Activated T-cell treated with anti-CD3 and anti-CD28 coated beads, Interleukin-2, amount 50 U/mL, for 1 hour (primary cell): Measurements from ENCODE around the gene KIF26B.
"Not testable (repeated sequence)": the region's sequence is repeated elsewhere in the genome, so short reads cannot be mapped to it uniquely, and the experiment has no call there.

Experiments
- DNase-seq: peaks from one replicate; pipeline ENCODE4 v3.0.0-alpha.2; 2020

Gene KIF26B

DNA sequence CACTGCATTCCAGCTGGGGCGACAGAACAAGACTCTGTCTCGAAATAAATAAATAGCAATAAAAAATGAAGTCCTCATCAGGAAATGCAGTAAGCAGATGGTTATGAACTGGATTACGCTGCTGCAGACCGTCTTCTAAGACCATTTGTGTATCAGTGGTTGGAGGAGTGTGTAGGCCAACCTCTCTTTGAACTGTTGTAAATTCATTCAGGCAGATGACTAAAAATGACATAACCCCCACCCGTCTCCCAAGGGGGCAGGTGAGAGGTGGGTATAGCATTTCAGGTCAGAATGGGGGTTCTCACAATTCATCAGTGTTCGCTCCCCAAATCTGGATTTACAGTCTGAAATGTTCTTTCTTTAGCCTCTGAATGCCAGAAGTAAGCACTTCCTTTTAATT, 177.3 kb downstream of the KIF26B start:
- no peak for DNase-seq

DNA sequence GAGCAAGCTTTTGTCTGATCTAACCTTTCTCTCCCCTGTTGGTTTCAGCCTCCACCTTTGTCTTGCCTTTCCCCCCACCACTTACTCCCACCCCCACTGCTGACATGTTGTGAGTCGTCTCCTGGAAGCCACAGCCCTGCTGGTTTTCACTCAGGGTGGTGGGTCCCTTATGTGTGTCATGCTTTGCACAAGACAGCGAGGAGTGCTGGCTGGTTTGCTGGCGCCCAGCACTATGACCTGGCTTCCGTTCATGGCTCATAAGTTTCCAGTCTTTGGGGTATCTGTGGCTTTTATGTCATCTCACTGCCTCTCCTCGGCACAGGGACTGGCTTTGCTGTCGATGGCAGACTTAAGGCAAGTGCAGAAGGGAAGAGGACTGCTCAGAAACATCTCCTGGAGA, 177.7 kb downstream of the KIF26B start:
- no peak for DNase-seq

DNA sequence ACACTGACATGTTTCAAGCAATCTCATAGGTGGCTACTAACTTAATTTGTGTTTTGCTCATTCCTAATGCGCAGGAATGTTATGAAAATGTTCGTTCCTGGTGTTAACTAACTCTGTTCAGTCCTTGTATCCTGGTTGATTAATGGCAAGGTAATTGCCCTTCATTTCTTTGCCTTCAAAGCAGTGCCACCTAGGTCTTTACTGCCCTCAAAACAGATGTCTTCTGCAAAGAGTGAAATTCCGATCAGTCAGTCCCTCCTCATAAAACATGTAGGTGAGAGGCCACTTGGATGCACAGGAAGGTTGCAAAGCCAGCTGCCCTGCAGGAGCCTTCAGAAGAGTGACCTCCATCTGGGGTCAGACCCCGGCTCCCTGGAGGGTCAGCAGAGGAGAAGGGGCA, 179.4 kb downstream of the KIF26B start:
- DNase-seq, result no peak

DNA sequence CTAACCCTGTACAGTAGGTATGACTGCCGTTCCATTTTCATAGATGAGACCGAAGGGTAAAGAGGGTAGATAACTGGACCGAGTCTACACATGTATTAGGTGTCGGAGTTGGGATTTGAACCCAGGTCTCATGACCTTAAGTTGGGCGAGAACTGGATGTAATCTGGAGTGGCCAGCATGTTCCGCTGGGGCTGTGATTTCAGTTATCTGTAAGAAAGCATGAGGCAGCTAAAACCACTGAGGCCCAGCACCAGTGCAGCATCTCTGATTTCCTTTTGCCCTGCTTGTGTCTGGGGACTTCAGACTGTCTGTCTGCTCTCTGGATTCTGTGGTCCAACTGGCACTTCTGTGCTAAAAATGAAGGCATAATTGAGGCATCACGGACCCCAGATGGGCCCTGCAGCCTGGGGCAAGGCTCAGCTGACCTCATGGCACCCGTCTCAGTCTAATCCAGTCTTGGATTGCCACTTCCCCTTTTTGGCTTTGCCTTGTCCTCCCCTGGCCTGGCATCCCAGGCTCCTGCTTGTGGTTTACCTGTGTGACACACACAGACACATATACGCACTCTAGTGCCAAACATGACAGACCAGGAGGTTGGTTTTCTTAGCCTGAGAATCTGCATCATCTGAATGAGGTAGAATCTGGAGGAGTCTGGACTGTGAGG, 180.2 kb downstream of the KIF26B start:
- no peak for DNase-seq

DNA sequence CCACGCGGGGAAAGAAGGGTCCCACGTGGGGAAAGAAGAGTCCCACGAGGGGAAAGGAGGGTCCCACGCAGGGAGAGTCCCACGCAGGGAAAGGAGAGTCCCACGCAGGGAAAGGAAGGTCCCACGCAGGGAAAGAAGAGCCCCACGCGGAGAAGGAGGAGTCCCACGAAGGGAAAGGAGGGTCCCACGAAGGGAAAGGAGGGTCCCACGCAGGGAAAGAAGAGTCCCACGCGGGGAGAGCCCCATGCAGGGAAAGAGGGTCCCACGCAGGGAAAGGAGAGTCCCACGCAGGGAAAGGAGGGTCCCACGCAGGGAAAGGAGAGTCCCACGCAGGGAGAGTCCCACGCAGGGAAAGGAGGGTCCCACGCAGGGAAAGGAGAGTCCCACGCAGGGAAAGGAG, 180.9 kb downstream of the KIF26B start:
- DNase-seq, result not testable (repeated sequence)

DNA sequence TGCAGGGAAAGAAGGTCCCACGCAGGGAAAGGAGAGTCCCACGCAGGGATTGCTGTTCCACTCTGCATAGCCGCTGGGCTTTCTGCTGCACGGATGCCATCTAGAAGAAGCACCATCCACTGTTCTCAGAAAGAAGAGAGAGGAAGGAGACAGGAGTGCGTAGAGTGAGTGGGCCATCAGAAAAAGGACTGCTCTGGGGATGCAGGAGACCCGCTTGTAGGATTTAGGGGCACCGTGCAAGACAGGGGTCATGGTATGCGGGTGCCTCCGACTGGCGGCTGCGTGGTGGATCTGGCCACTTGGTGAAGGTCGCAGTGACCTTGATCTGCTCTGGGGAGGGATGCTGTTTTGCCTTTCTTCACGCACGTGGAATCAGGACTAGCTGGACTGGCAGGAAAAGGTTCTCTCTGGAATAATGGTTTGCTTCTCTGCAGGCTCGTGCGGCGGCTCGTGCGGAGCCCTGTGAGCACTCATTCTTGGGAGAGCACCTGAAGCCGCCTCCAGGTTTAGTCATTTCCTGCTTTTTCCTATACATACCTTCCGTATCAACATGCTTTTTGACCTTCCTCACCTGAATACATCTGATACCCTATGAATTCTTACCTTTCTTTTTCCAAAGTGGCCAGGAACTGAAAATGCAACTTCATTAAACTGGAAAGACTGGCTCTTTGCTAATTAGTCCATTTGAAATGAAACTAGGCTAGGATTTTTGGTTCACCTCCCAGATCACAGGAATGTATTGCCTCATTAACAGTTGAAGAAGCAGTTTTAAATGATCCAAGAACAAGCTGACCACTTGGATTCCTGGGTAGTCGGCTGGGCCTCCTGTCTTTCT, 181.6 kb downstream of the KIF26B start:
- DNase-seq, result no peak

DNA sequence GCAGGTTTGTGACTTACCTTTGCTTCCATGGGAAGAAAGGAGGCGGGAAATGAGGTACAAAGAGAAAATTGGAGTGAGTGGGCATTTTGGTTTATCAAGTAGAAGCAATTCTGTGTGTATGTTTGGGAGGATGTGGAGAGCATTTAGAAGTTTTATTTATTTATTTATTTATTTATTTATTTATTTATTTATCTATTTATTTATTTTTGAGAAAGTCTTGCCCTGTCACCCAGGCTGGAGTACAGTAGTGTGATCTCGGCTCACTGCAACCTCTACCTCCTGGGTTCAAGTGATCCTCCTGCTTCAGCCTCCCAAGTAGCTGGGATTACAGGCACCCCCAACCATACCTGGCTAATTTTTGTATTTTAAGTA, 182.2 kb downstream of the KIF26B start:
- not testable (repeated sequence) for DNase-seq

DNA sequence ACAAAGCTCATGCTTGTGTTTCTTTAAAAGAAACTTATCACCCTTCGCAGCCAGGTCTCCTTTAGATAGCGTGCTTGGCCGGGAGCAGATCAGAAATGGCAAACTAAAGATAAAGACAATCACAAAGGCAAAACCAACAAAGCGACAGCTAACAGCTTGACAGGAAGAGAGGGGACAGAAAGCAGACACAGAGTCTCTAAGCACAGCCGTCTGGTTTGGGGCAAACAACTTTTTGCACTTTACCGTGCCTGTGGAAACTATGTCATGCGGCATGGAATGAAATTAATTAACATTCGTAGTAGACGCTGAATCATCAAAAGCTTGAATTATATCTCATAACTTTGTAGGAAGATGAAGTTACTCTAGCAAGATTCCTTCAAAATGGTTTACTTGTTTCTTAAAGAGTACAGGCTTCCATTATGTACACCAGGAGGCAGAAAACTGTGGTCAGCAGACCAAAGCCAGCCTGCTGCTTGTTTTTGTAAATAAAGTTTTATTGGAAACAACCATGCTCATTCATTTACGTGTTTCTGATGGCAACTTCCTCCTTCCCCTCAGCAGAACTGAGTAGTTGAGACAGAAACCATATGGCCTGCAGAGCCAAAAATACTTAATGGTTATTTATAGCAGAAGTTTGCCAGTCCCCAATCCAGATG, 183.2 kb downstream of the KIF26B start:
- DNase-seq, result no peak

DNA sequence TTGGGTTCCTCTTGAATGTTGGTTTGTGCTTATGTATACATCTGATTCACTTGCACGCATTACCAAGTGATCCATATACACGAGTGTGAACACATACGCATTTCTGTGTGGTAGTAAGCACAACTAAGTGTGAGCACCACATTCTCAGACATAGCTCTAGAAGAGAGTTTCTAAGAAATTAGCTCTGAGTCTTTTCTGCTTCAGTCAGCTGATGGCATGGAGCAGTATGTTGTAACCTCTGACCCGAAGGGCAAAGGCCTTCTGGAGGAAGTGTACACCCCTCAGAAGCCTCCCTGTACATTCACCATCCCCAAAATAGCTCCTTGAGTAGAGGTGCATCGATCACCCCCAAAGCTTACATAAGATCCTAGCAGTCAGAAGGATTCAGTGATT, 183.7 kb downstream of the KIF26B start:
- DNase-seq, result no peak

DNA sequence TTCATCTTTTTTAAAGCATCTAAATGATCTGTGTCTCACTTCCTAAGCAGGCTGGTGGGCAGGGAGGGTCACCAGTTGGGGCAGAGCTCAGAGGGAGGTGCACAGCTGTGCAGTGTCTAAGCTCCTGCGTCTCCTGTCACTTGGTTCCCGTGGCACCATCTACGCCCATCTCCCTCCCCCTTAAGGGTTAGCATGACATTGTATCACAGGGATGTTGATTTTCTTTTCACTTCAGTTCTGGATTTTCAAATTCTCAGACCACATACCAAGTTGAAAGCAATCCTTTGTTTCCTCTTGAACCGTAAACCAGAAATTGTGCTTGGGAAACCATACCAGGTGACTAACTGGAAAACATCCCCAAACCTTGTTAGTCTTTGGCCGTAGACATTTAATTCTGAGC, 187.0 kb downstream of the KIF26B start:
- DNase-seq, result no peak

DNA sequence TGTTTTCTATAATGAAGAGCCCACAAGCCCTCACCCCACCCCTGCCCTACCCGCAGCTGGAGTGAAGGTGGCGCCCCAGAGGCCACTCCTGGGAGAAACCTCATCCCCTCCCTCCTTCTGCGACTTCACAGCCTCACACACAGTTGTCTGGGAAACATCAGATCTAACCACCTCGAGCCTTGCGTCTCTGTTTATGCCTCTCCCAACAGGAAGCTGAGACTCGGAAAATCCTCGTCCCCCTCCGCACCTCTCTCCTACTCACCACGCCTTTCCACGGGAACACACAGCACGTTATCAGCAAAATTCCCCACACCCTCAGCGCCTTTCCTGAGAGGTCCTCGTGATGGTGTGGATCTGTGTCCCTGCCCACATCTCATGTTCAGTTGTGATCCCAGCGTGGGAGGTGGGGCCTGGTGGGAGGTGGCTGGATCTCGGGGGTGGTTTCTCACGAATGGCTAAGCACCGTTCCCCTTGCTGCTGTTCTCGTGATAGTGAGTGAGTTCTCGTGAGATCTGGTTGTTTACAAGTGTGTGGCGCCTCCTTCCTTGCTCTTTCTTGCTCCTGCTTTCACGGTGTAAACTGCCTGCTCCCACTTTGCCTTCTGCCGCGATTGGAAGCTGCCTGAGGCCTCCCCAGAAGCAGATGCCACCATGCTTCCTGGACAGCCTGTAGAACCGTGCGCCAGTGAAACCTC, 190.6 kb downstream of the KIF26B start:
- no peak for DNase-seq

DNA sequence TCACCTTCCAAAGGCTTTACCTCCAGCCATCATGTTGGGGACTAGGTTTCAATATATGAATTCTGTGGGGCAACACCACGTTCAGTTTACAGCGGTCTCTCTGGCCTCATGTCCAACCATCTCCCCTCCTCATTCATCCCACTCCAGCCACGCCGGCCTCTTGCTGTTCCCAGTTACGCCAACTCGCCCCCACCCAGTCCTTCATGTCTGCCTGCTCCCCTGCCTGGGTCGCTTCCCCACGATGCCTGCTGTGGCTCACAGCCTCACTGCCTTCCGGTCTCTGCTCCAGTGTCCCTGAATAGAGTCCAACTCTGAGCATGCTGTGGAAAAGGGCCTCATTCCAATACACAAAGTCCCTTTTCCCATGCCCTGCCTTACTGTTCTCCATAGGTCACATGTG, 193.8 kb downstream of the KIF26B start:
- DNase-seq, result no peak

DNA sequence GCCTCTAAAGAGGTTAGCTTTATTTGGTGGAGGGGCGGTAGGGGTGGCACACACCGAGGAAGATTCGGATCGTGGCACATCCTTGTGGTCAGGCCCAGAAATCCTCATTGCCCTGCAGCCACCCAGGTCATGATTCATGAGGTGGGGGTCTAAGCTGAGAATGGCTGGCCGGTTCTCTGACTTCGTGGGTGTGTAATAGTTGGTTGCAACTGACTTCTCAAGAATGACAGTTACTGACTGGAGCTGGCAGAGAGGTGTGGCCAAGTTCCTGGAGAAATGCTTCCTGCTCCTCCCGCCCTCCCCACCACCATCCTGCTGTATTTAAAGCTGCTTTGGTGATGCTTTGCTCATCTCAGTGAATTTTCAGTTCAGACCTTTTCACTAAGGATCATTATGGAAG, 198.6 kb downstream of the KIF26B start:
- no peak for DNase-seq

DNA sequence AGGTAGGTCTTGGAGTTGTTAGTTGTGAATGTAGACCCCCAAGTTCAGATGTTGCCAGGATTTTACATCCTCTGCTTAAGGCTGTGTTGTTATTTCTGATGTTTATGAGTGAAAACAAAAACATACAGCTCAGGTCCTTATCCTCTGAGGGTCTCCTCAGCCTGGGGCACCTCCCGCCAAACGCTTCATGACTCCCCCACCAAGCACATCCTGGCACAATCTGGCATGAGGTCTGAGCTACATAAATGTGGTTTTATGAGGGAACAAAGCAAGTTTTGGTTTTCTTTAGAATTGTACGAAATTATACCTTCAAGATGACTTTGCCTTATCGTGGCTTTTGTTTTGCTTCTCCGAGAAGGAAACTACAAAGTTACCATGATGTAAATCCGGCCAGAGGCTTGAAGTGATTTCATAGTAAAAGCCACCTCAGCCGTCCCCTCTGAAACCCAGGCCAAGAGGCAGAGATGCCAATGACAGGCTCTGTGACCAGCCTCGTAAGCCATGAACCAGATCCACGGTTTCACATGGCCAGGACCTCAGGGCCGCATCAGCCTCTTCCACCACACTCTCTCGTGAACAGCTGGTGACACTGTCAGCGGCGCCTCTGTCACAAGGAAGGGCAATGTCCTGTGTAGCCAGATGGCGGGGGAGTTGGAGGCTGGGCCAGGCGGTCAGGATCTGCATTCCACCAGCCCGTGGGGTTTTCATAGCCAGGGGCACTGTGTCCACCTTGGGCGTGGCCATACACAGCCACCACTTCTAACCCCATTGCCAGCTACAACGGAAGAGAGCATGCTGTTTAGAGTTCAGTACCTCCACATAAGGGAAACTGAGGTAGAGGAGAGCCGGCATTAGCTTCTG, 199.4 kb downstream of the KIF26B start:
- no peak for DNase-seq

DNA sequence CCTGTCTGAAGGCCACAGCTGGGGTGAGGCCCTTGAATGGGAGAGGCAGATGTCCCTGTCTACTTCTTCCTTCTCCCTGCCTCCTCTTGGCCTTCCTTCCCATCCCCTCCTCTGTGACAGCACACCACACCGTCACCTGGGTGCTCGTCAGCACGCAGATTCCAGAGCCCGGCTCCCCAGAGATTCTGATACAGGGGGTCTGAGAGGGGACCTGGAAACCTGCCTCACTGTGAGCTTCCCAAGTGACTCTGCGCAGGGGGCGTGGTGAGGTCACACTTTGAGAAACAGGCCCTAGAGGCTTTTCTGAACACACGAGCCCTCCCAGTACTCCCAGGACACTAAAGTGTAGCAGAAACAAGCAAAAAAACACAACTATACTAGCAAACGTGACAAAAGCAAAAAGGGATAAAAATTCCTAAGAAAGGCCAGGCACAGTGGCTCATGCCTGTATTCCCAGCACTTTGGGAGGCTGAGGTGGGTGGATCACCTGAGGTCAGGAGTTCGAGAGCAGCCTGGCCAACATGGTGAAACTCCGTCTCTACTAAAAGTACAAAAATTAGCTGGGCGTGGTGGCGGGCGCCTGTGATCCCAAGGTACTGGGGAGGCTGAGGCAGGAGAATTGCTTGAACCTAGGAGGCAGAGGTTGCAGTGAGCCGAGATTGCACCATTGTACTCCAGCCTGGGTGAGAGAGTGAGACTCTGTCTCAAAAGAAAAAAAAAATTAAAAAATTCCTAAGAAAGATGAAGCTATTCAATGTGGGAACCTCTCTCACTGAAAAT, 201.3 kb downstream of the KIF26B start:
- not testable (repeated sequence) for DNase-seq

DNA sequence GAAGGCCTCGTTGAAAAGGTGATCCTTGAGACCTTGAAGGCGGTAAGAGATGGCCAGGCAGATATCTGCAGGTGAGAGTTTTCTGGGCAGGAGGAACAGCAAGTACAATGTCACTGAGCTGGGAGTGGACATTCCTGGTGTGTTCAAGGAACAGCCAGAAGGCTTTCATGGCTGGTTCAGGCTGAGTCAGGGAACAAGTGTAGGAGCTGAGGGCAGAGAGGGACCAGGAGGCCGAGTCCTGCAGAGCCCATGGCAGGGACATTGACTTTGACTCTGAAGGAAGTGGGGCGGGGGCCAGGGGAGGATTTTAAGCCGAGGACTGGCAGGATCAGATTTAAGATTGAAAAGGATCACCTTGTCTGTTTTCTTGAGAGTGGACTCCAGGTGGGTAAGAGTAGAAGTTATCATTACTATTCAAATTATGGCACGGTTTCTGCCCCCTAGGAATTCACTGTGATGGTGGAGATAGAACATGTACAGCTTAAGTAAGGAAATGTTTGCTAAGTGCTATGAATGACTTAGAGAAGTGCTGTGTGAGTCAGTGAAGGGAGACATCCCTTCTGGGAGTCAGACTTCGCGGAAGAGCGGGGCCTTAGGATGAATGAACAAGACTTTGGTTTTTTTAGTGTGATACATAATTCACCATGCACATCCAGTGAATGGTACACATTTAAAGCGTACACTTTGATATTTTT, 202.3 kb downstream of the KIF26B start:
- DNase-seq, result no peak

DNA sequence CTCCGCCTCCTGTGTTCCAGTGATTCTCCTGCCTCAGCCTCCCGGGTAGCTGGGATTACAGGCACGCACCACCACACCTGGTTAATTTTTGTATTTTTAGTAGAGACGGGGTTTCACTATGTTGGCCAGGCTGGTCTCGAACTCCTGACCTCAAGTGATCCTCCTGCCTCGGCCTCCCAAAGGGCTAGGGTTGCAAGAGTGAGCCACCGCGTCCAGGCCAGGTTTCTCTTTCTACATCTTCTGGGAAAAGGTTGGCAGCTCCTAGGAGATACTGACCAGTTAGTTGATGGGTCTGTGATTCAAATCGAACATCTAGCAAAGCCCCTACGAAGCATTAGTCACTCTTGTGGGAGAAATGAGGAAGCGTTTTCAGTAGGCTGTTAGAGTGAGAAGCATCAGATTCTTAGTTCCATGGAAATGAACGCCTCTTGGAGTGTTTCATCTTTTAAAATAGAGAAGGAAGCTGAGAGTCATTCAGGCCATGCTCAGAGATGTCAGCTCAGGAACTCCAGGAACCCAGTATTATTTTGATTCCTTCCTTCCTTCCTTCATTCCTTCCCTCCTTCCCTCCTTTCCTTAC, 204.4 kb downstream of the KIF26B start:
- not testable (repeated sequence) for DNase-seq

DNA sequence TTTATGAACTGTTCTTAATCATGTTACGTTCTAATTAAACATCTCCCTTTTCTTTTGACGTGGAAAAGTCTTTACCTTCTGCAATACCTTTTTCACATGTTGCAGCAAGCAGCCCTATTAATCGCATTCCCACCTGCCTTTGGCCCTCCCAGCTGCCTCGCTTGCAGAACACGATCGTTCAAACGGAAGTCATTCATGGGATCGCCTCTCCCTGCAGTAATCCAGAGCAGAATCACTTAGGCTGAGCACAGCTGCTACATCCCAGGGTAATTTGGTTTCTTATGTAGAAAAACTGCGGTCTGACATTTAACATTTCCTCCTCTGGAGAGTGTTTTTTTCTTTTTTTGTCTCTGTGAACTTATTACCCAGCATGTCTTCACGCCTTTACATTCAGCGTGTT, 206.3 kb downstream of the KIF26B start:
- no peak for DNase-seq

DNA sequence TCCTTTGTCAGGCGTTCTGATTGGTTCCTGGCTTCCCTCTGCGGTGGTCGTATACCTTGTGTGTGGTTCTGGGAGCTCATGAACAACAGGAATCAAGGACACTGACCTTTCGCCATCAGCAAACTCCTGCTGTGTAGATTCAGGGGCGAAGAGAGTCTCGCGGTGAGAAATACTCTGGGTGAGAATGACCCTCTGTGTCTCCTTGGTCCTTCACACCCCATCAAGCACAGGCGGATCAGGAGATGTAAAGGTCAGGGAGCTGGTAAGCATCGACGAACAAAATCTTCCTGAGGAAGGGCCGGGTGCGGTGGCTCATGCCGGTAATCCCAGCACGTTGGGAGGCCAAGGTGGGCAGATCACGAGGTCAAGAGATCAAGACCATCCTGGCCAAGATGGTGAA, 207.2 kb downstream of the KIF26B start:
- no peak for DNase-seq

DNA sequence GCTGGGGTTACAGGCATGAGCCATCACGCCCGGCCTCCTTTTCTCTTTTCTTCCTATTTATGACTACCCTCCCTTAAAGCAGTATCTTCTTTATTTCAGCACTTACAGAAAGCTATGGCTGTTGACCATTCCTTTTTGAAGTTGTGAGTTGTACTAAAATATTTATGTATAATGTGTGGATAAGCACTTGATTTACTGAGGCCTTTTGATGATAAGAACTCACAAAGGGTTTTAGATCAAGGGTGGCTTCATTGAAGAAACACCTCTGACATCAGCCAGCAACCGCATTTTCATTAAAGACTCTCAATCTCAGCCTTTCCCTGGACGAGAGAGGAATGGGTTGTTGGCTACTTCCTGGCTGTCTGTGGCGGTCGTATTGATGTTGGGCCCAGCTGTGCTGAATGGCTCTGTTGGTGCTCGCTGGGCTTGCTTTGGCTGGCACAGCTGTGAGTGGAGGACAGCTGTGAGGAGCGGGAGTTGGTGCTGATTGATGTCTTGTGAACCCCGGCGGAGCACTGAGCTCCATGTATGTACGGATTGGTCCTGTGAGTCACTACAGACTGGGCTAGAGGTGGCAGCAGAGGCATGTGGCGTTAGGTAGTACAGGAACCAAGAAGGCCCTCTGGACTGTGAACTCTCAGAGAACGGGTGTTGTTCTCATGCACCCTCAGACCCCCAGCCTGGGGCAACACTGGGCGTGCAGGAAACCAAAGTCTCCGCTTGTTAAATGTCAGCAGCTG, 208.8 kb downstream of the KIF26B start:
- DNase-seq, result no peak
